GM18907 (cell line): ENCODE data around the gene RAD9B.
A peak's percentile ranks its signal among the peaks of the same experiment; 100 is the strongest.
"Not testable (repeated sequence)": the region's sequence is repeated elsewhere in the genome, so short reads cannot be mapped to it uniquely, and the experiment has no call there.

ENCODE experiments used
- ATAC-seq: cut with Tn5 transposase; IDR thresholded peaks from one replicate; pipeline ENCODE4 v1.9.1; 2021; ENCODE audit warnings: mild to moderate bottlenecking, moderate library complexity; ENCODE audit not compliant: unreplicated experiment

The RAD9B gene

DNA sequence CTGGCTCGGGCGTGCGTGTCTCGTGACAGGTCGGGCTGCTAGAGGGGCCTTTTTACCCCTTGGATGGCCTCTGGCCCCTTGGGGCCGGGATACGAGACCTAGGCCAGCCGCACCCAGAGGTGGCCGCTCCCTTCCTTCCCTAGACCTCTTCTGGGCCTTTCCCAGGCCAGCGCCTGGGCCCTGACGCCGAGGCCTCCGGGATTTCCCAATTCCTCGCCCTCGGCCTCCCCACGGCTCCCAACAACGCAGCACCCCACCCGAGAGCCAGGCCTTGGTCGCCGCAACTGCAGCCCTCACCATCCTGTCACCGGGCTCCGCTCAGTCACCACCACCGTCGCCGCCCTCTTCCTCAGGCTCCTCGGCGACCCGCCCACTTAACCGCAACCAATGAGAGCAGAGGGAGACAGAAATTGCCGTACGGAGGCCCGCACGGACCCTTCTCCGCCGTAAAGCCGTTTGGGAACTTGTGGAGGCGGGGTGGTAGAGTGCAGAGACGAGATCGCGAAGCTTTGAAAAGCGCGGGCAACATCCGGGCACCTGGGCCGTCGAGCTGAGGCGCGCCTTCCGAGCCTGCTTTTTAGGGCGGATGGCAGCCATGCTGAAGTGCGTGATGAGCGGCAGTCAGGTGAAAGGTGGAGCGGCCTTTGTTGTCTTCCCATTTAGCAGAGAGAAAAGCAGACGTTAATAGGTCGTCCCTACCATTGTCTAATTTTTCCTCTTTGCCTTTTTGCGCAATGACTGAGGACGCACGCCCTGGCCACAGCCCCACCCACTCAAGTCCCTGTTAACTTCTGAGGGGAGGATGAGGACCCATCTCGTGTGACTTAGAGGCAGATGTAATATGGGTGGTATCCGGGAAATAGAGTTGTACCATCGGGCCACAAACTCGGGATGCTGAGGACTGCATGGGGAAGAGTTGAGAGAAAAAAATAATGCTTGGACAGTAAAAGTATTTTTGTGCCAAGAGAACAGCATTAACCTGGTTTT, at the start of gene RAD9B, which contains the start of gene VPS29:
Gene RAD9B (plus strand): TSS at position 580 of the 987 bp plus-strand sequence. CDS start 7 bp downstream, at position 587.
Gene VPS29 (minus strand): TSS at position 360 of the 987 bp plus-strand sequence. CDS start 60 bp downstream, at position 300.
- ATAC-seq: peak; percentile 93

DNA sequence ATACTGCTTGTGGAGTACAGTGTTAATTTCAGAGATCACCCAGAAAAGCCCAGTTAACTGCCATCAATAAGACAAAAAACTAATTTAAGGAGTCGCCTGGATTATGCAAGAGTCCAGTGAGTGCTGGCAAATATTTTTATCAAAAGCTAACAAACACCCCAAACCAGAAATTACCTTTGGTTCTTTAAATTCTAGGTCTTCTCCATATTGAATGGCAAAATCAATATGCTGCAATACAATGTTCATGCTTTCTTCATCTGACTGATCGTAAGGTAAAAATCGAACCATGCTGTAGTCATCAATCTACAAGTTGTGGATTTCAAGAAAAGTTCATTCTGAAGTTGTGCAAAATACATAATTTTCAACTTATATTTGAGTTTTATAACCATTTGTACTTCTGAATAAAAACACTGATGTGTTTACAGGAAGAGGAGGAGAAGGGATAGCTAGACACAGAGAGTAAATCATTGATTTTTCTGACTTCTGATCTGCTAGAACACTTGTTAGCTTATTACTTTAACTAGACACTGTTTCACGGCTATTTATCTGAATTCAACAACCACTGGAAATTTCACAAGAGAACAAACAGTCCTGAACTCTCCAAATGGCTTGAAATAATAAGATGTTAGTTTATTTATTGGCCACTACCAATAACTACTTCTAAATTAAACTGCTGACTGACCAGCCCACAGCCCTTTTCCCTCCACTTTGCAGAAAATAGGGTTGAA, 48.4 kb upstream of the RAD9B start:
- no peak for ATAC-seq

DNA sequence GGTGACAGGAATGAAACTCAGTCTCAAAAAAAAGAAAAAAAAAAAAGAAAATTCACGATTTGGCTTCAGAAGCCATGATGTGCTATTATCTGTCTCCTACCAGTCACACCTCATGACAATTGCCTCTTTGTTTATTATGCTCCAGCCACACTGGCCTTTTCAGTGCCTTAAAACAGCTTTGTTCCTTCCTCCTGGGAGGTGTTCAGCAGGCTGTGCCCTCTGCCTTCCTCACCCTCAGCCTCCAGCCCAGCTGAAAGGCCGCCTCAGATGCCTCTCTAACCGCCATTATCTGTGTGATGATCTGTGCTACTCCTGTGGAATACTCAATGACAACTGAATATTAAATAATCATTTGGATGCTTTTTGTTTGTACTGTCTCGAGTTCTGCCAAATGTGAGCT, 43.4 kb upstream of the RAD9B start:
- ATAC-seq: no peak

DNA sequence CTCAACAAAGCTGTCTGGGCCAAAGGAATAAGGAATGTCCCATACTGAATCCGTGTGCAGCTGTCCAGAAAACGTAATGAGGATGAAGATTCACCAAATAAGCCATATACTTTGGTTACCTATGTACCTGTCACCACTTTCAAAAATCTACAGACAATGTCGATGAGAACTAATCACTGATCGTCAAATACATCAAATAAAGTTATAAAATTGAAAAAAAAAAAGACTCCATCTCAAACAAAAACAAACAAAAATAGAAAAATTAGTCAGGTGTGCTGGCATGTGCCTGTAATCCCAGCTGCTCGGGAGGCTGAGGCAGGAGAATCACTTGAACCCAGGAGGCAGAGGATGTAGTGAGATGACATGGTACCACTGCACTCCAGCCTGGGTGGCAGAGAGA, 40.9 kb upstream of the RAD9B start:
- ATAC-seq: not testable (repeated sequence)

DNA sequence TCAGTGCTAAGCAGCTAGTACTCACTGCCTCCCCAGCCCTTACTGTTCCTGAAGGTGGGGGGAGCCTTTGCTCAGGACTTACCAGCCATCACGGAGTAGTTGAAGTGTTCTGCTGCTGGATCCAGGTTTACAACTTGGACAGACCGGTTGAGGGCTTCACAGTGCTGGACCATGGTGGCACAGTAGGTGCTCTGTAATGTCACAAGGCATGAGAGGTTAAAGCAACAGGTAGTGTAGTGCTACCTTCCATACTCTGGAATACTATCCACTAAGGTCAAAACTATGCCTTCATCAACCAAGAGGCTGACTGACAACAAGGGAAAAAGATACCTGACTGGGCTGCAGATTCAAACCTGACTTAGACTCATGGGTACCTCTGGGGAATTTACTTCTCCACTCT, 37.1 kb upstream of the RAD9B start:
- ATAC-seq: no peak

DNA sequence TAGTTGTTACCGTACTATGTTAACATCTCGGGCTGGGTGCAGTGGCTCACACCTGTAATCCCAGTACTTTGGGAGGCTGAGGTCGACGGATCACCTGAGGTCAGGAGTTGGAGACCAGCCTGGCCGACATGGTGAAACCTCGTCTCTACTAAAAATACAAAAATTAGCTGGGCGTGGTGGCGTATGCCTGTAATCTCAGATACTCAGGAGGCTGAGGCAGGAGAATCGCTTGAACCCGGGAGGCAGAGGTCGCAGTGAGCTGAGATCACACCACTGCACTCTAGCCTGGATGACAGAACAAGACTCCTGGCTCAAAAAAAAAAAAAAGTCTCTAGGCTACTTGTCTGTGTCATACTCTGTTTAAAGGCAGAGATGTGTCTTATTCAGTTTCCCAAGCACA, 36.4 kb upstream of the RAD9B start:
- ATAC-seq: not testable (repeated sequence)

DNA sequence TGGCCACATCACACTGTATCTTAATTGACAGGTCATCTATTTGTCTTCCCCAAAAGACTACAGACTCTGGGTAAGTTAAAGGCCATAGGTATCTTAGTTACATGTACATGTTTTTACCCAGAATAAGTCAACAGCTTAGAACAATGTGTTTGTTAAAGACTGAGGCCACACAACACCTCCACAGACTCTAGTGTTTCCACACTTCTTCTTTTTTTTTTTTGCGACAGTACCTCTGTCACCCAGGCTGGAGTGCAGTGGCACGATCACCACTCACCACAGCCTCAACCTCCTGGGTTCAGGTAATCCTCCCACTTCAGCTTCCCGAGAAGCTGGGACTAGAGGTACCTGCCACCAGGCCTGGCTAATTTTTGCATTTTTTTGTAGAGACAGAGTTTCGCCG, 35.3 kb upstream of the RAD9B start:
- no peak for ATAC-seq

DNA sequence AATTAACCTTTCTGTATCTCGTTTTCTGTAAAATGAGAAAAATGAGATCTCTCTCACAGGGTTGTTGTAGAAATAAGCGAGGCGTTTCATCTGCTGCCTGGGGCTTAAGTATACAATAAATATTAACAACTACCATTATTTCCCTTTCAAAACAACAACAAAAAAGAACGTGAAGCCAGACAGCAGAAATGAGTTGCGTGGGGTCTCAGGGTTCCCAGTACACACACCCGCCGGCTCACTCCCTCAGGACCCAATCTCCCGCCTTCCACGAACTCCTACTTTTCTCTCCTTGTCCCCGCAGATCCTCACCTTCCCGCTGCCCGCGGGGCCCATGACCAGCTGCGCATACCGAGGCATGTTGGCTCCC, 34.3 kb upstream of the RAD9B start:
- ATAC-seq: no peak

DNA sequence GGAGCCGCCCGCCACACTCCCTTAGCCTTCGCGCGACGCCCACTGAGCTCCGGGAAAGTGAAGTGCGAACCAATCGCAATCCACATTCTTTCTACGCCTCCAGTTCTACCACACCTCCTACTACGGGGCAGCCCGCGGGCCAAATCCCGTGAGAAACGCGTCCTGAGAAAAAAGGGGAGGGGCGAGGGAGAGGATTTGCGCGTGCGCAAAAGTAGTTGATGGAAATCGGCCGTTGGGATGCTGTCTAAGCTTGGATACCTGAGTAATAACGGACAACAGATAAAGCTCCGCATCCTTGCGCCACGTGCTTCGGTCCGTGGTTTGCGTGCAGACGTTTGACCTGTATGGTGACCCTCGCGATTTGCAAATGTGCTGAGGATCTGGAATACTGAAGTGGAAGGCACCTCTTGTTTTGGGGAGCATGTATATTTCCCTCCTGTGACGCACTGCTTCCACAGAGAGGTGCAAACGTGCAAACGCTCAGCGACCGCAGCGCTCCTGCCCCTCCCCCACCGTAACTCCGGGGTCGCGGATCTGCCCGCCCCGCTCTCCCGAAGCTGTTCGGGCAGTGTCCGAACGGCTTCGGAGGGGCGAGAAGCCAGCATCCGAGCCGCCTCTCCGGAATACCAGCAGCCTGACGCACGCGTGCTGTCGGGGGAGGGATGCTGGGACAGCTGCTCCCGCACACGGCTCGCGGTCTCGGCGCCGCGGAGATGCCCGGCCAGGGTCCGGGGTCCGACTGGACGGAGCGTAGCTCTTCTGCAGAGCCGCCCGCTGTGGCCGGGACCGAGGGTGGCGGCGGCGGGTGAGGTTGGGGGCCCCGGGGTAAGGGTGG, 33.7 kb upstream of the RAD9B start, which contains the start of the genes FAM216A and GPN3:
Gene FAM216A (plus strand): TSS at position 632 of the 835 bp plus-strand sequence. CDS start 31 bp downstream, at position 663.
Gene GPN3 (minus strand): TSS at position 44 of the 835 bp plus-strand sequence. CDS start 54 bp downstream, outside the sequence.
- peak; percentile 83 for ATAC-seq

DNA sequence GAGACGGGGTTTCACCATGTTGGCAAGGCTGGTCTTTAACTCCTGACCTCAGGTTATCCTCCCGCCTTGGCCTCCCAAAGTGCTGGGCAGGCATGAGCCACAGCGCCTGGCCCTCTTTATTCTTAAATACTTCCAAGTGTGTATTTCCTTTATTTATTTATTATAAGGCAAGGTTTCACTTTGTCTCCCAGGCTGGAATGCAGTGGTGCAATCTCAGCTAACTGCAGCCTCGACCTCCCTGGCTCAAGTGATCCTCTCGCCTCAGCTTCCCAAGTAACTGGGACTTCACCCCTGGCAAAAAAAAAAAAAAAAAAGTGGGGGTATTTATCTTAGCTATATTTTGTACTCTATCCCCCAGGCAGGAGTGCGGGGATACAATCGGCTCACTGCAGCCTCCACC, 26.7 kb upstream of the RAD9B start:
- no peak for ATAC-seq

DNA sequence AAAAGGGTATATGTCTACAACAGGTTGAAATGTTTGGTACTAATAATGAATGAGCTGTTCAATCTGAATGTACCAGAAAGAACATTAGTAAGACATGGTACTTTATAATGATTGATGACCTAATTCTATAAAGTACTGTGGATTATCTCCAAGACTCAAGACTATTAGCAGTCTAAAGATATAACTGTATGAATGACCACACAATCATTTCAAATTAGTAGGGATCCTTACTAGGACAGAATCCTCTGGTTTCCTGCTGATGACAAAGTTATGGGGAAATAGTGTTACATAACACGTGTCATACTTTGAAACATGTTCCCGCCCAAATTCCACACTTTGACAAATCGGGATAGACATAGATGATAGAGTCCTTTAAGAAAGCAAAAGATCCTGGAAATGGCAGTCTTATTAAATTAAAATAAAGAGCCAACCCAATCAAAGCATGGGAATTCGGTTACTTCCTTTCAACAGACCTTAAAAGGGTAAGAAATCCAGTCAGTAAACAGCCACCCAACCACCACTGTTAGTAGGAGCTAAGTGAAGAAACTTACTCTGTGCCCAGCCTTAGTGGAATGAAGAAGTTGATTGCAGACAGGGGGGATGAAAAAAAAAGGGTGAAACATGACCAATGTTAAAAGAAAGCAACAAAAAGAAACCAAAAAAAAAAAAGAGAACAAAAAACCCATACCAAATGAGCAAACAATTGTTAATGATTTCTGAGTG, 3.0 kb upstream of the RAD9B start:
- ATAC-seq: no peak

DNA sequence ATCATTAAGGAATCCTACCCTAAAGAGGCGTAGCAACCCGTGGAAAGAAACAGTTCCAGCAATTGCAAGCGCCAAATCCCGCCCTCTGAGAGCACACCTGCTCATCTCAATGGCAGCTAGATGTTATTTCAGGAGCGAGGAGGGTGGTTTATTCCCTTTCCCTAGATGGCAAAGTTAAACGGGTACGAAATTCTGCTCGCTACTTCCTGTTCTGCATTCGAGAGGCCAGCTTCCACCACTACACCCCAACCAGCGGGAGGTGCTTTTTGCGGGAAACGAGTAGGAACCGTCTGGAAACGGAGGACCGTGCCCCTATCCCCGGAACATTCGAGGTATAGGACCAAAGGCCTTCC, 756 bp upstream of the RAD9B start:
- no peak for ATAC-seq

DNA sequence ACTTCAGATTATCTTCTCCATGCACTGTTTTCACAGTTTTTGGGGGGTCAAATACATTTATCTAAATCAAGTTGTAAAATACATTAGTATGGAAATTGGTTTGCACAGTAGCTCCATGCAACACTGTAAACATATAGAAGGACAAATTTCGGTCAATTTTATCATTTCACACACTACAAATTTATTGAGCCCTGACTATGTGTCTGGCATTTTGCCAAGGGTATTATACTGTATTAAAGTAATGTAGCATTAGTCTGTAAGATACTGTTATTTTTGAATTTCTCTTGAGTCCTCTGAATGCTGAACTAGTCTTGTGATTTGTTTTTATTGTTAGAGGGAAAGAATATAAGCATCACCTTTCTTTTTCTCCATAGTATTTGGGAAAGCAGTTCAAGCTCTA, 1.3 kb downstream of the RAD9B start:
- no peak for ATAC-seq

DNA sequence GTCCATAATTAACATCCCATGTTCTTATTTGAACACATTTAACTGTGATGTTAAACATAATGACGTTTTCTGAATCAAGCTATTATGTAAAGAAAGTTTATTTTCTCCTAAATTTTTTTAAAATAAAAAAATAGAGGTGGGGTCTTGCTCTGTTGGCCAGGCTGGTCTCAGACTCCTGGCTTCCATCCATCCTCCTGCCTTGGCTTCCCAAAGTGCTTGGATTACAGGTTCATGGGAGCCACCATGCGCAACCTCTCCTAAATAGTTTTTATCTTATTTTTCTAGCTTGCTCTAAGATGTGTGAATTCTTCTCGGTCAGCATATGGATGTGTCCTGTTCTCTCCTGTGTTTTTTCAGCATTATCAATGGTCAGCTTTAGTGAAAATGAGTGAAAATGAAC, 3.2 kb downstream of the RAD9B start:
- no peak for ATAC-seq

DNA sequence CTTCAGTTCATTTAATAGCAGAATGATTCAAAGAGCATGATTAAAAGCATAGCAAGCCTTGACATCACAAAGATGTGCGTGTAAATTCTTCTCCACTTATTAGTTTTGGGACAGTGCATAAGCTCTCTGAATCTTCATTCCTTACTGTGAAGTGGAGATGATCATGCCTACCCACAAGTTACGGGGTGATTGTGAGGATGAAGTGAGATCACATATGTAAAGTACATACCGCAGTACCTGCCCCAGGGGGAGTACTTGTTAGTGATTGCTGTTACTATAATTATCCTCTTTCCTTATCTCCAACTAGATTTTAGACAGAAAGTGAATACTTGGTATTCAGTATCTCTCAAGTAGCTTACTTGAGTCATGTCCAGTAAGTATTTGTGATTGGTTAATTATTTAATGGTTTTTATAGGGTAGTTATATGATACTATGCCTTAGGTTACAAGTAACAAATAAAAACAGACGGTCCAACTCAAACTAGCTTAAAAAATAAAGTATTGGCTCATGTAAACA, 6.0 kb downstream of the RAD9B start:
- ATAC-seq: no peak

DNA sequence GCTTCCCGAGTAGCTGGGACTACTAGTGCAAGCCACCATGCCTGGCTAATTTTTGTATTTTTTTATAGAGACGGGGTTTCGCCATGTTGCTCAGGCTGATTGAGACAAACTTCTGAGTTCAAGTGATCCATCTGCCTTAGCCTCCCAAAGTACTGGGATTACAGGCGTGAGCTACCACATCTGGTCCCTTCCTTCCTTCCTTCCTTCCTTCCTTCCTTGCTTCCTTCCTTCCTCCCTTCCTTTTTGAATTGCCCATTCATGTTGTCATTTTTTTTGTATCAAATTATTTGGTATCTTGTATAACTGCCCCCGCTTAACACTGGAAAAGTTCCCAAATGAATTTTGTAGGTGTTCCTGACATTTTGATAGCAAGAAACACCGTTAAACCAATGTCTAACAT, 11.7 kb downstream of the RAD9B start:
- ATAC-seq: no peak

DNA sequence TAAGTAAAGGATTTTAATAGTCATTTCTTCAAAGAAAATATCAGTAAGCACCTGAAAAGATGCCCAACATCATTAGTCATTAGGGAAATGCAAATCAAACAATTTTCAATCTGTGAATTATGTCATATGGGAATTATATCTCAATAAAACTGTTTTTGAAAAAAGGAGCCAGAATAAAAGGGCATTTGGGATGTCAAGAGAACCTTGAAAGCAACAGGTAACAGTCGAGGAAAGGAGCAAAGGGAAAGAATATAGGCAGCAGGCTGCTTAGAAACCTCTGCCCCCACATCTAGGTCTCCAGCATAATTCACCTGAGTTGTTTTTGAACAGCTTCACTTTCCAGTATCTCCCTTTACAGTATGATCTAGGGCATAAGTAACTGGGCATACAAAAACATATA, 12.2 kb downstream of the RAD9B start:
- no peak for ATAC-seq

DNA sequence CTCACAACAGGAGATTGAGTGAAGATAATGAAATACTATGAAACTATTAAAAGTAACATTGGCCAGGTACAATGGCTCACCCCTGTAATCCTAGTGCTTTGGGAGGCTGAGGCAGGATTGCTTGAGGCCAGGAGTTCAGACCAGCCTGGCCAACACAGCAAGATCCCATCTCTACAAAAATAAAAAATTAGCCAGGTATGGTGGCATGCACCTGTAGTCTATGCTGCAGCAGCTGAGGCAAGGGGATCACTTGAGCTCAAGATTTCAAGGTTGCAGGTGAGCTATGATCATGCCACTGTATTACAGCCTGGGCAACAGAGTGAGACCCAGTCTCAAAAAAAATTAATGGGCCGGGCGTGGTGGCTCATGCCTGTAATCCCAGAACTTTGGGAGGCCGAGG, 14.9 kb downstream of the RAD9B start:
- no peak for ATAC-seq

DNA sequence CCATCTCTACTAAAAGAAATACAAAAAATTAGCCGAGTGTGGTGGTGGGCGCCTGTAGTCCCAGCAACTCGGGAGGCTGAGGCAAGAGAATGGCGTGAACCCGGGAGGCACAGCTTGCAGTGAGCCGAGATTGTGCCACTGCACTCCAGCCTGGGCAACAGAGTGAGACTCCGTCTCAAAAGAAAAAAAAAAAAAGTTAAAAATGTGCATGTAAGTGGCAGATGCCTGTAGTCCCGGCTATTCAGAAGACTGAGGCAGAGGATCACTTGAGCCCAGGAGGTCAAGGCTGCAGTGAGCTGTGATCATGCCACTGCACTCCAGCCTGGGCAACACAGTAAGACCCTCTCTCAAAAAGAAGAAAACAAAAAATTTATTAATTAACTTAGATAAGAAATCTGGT, 15.9 kb downstream of the RAD9B start:
- not testable (repeated sequence) for ATAC-seq
